Stimulated activated CD8-positive, alpha-beta memory T cell treated with anti-CD3 and anti-CD28 coated beads, Interleukin-15, amount 100 ng/mL, for 24 hours (primary cell): Measurements from ENCODE around the gene GREB1L.

Experiments used
- DNase-seq: peaks from one replicate; pipeline ENCODE4 v3.0.0-alpha.2; 2020; ENCODE audit warnings: low read depth

GREB1L gene

GRCh38 chr18:21489119-21489750 lies 247.2 kb downstream of the GREB1L start:
- no peak for DNase-seq

GRCh38 chr18:21489919-21490495 lies 248.0 kb downstream of the GREB1L start:
- no peak for DNase-seq

DNA sequence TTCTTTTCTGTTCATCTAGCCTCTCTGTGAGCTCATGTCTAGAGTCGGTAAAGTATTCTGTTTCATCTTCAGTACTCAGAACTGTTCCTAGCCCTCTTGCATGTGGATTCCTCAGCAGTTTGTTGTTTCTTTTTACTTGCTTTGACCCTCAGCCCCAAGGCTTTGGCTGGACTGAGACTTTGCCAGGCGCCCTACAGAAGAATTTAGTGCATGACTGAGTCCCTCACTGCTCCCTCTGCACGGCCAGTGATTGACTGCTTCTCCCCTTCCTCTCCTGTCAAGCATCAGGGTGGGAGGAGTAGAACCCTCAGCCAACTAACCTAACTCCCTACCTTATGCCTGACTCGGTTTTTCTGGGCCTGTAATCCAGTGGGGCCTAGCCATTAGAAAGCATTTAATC lies 248.7 kb downstream of the GREB1L start:
- DNase-seq, result no peak

DNA sequence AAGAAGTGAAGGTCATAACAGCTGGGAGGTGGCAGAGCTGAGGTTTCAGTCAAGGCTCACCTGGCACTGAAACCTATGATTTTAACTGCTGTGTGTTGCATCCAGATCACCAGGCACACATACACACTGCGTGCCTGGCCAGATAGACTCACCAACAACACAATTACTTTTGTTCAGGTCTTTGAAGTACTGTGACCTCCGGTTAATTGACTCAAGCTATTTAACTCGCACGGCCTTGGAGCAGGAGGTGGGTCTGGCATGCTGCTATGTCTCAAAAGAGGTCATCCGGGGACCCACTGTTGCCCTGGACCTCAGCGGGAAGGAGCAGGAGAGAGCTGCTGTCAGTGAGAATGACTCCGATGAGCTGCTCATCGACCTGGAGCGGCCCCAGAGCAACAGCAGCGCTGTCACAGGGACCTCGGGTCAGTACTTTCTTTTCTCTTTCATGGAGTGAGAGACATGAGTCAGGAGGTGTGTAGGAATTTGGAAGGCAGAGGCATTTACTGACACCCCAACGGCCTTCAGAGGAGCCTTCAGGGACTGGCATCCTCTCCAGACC lies 254.3 kb downstream of the GREB1L start:
- no peak for DNase-seq

- no peak for DNase-seq
Observed at GRCh38 chr18:21499997-21500396, 258.0 kb downstream of the GREB1L start.

- no peak for DNase-seq
Observed at GRCh38 chr18:21502661-21503060, 260.6 kb downstream of the GREB1L start.

DNA sequence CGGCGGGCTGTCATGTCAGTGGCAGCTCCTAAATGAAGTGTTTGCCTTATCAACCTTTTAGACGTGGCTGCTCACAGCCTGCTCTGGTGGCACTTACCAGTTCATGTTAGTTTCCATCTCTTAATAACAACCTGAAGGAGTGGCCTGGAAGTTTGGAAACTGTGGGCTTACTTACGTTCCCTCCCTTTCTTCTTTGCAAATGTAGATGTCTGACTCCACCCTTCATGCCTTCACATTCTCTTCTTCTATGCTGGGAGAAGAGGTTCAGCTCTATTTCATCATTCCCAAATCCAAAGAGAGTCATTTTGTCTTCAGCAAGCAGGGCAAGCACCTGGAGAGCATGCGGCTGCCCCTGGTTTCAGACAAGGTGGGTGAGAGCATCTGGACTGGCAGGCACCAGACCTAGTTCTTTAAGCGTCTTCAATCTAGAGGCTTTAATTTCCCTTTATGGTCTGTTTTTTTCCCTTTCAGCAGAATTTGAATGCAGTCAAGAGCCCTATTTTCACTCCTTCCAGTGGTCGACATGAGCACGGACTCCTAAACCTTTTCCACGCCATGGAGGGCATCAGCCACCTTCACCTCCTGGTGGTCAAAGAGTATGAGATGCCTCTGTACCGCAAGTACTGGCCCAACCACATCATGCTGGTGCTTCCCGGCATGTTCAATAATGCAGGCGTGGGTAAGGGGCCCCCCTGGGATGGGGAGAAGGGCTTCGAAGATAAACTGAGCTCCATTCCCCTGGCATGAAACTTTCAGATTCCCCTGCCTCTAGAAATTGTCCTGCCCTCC lies 266.1 kb downstream of the GREB1L start:
- no peak for DNase-seq

GRCh38 chr18:21509062-21509461 lies 267.0 kb downstream of the GREB1L start:
- no peak for DNase-seq

GRCh38 chr18:21513292-21513691 lies 271.3 kb downstream of the GREB1L start:
- no peak for DNase-seq

DNA sequence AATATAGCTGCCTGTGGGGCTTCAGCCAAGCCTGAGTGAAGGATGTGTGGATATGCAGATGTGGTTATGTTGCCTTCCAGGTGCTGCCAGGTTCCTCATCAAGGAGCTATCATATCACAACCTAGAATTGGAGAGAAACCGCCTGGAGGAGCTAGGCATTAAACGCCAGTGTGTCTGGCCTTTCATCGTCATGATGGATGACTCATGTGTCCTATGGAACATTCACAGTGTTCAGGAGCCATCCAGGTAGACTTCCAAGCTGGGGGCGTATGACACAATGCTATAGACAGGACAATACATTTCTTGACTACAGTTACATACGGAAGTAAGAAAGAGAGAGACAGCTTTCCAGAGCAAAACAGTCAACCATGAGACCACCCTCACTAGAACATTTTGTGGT lies 271.7 kb downstream of the GREB1L start:
- no peak for DNase-seq

DNA sequence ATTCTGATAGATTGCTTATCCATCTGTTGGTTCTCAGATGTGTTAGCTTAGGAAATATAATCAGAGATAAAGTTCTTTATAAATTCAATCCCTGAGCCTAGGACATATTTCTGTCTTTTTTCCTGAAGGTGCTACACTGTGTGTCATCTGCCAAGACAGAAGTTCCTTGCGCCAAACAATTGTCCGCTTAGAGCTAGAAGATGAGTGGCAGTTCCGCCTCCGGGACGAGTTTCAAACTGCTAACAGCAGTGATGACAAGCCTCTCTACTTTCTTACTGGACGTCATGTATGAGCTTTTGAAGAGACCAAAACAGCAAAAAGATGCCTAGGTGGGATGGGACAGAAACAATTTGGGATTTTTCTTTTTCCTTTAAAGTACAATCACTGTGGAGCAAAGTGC lies 280.5 kb downstream of the GREB1L start:
- DNase-seq, result no peak

DNA sequence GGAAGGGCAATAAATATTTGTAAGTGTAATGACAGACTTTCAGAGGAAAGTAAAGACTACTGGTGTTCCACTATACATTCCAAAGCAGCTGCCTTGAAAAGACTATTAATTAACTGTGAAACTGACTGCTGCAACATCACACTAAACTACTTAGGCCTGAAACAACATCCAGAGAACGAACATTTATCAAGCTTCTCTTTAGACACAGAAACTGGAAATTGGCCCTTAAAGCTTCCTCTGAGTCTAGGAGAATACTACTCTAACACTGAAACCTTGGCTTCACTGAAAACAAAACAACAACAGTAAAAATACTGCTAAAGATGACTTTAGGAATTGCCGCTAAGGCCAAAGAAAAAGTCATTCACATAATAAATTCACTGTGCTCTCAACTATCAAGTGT lies 283.9 kb downstream of the GREB1L start:
- DNase-seq, result no peak

DNA sequence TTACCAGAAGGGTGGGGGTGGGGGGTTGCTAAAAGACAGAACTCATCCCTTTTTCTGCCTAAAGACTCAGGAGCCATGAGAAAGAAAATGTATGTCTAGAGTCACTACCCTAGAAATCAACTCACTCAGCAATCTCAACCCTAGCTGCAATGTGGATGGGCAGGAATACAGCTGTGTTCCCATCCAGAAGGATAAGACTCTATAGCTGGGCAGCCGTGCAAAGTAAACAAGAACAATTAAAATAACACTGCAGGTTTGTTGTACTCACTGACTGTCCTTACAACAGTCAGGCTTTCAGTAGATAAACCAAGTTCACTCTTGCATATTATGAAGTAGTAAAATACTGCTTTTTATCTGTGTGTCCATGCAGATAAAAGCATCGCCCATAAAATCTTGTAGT lies 284.4 kb downstream of the GREB1L start:
- DNase-seq, result no peak

- DNase-seq, result no peak
Observed at GRCh38 chr18:21534327-21534726, 292.3 kb downstream of the GREB1L start.

GRCh38 chr18:21538230-21538629 lies 296.2 kb downstream of the GREB1L start:
- DNase-seq, result no peak

DNA sequence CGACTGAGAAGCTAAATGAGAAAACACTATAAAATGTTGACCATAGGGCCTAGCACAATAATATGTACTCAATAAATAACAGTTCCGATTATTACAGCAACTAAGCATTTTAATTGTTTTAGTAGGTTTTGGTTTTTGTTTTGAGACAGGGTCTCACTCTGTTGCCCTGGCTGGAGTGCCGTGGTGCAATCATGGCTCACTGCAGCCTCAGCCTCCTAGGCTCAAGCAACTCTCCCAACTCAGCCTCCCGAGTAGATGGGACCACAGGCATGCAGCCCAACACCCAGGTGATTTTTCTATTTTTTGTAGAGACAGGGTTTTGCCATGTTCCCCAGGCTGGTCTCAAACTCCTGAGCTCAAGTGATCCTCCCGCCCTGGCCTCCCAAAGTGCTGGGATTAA lies 304.4 kb downstream of the GREB1L start:
- DNase-seq, result no peak

- no peak for DNase-seq
Observed at GRCh38 chr18:21548647-21549046, 306.6 kb downstream of the GREB1L start.

DNA sequence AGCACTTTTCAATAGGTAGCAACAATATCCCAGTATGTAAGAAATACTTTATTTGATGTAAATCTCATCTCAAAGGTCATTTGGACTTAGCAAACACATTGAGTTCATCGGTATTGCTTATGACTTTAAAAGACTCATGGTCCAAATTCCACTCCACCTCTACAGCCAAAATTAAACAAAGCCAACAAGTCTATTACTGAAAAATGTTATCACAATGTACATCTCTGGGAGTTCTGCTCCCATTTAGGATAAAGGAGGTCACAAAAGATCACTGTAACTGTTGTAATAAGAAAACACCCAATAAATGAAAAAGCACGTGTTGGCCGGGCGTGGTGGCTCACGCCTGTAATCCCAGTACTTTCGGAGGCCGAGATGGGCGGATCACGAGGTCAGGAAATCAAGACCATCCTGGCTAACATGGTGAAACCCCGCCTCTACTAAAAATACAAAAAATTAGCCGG lies 308.5 kb downstream of the GREB1L start:
- DNase-seq, result no peak

DNA sequence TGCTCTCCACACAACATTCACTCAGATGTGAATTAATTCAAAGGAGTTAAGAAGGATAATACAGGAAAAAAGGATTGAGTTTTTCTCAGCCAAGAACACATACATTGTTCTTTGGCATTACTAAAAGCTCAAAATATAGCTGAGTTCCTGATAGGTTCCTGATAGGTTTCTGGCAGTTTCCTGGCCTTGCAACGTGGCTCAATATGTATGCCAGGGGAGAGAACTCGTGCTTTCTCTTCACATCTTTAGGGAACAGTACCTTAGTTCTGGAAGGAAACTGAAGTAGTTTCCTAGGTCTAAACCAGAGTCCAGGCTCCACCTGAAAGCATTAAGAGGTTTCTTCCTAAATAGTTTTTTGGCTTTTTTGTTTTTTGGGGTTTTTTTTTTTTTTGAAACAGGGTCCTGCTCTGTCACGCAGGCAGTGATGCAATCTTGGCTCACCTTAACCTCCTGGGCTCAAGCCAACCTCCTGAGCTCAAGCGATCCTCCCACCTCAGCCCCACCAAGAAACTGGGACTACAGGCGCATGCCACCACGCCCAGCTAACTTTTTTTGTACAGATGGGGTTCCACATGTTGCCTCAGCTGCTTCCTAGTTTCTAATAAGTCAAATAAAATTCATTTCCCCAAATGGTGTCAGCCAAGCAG lies 315.7 kb downstream of the GREB1L start:
- DNase-seq, result no peak

- DNase-seq, result no peak
Observed at GRCh38 chr18:21559195-21559594, 317.2 kb downstream of the GREB1L start.

DNA sequence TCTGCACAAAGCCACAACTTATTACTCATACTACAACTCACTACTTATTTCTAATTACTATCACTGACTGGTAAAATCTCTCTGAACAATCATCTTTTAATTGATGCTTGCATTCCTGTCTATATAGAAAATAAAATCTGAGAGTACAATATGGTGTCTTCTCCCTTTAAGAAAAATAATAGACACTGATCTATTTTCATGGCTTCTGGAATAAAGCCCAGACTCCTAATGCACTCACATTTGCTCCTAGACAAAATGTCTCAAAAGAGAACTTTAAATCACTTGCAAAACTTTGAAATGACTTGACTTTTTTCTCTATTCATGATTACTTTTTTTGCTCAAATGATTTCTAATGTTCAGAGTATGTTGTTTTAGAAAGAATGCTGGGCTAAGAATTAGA lies 329.7 kb downstream of the GREB1L start:
- DNase-seq, result no peak
